K562 (cell line): ENCODE results near the gene ABCB9. TPM values are rescaled to one million over a fixed set of nuclear protein-coding genes. Genes with fewer than 3 reads are reported as not detected.

Experiments used
- ATAC-seq: fragments of 200-7000 bp; cut with Tn5 transposase; 3 replicates; pipeline ENCODE4 v1.9.1; 2020; ENCODE audit warnings: moderate library complexity
- BruUV-seq: library from RNA; stranded (reverse); fragments of 400-500 nt; replicated peaks from 2 replicates; lab custom pipeline; 2021; lab: Mats Ljungman, UMichigan
- CTCF ChIA-PET: fragments of 300-600 bp; formaldehyde crosslinking; extraction: SDS; loops from one replicate; lab custom pipeline; 2021; ENCODE audit warnings: low intra/inter-chr PET ratio; lab: Yijun Ruan, JAX
- POLR2A ChIA-PET: fragments of 300-600, 350-650 bp; sonication (Branson Sonifier 250); formaldehyde crosslinking; extraction: SDS; loops from one replicate; lab custom pipeline; 2021; ENCODE audit warnings: antibody characterized with exemption, inconsistent platforms; lab: Yijun Ruan, JAX
- DNase-seq, 4 experiments: peaks; one replicate each; pipeline versions ENCODE4 v3.0.0 to v3.0.0-alpha.2; 2011 to 2018; ENCODE audit warnings: low spot score in 3 of 4, mixed read lengths in 3 of 4; ENCODE audit errors: extremely low read depth in 1 of 4
- FAIRE-seq: peaks from 2 replicates; lab custom pipeline; 2011; peaks lifted over from hg19 to GRCh38; lab: Jason Lieb, UNC
- H2AFZ ChIP-seq: 2 replicates; pipeline ENCODE4 v1.6.0; 2011; ENCODE audit warnings: low read depth, low read length, control low read depth, inconsistent platforms
- H3K27ac ChIP-seq: fragments of 200-600 bp; 3 replicates; pipeline ENCODE4 v1.8.0; 2011; ENCODE audit warnings: low read depth, mild to moderate bottlenecking, control low read depth, inconsistent platforms, low read length, moderate library complexity, mixed read lengths; ENCODE audit errors: extremely low read depth
- H3K27me3 ChIP-seq, 2 experiments: fragments of 300-600 bp in 1 of 2; 2 replicates in 1 of 2; 3 replicates in 1 of 2; pipeline versions ENCODE4 v1.6.0 to v1.8.0; 2011; ENCODE audit warnings: inconsistent platforms in 2 of 2, low read length in 2 of 2, mild to moderate bottlenecking in 1 of 2, mixed read lengths in 1 of 2, moderate library complexity in 1 of 2; ENCODE audit not compliant: control insufficient read depth in 2 of 2, insufficient read depth in 2 of 2
- H3K36me3 ChIP-seq: fragments of 300-600 bp; 3 replicates; pipeline ENCODE4 v1.8.0; 2011; ENCODE audit warnings: mild to moderate bottlenecking, low read length, inconsistent platforms; ENCODE audit not compliant: control insufficient read depth, insufficient read depth
- H3K4me1 ChIP-seq, 2 experiments: fragments of 200-600 bp in 1 of 2; replicated peaks in 1 of 2; 2 replicates in 1 of 2; 3 replicates in 1 of 2; pipeline versions ENCODE4 v1.5.1 to v1.8.0; 2011; ENCODE audit warnings: inconsistent platforms in 2 of 2, low read length in 2 of 2, mild to moderate bottlenecking in 1 of 2, mixed read lengths in 1 of 2, moderate library complexity in 1 of 2; ENCODE audit not compliant: control insufficient read depth in 2 of 2, insufficient read depth in 2 of 2
- H3K4me2 ChIP-seq: 2 replicates; pipeline ENCODE4 v1.6.1; 2011; ENCODE audit warnings: low read length, control low read depth, inconsistent platforms, mixed read lengths; ENCODE audit not compliant: insufficient read depth
- H3K4me3 ChIP-seq: fragments of 200-600 bp; sonication (generic), shearing (Covaris generic); 2 replicates; pipeline ENCODE4 v1.5.1; 2016; ENCODE audit warnings: control low read depth, inconsistent platforms
- H3K79me2 ChIP-seq: fragments of 200-600 bp; 3 replicates; pipeline ENCODE4 v1.8.0; 2011; ENCODE audit warnings: low read length, inconsistent platforms; ENCODE audit not compliant: control insufficient read depth, insufficient read depth
- H3K9ac ChIP-seq, 2 experiments: 2 replicates each; pipeline versions ENCODE4 v1.6.0 to v1.6.1; 2011; ENCODE audit warnings: low read depth in 2 of 2, low read length in 2 of 2, control low read depth in 1 of 2, inconsistent platforms in 1 of 2, mild to moderate bottlenecking in 1 of 2, mixed read lengths in 1 of 2; ENCODE audit not compliant: insufficient read depth in 1 of 2
- H3K9me1 ChIP-seq: one replicate; pipeline ENCODE4 v1.6.0; 2011; ENCODE audit warnings: inconsistent platforms, mild to moderate bottlenecking, low read length, moderate library complexity; ENCODE audit not compliant: control insufficient read depth, insufficient read depth
- H3K9me3 ChIP-seq: replicated peaks from 2 replicates; pipeline ENCODE4 v1.5.1; 2011; ENCODE audit warnings: low read depth, low read length, inconsistent platforms; ENCODE audit not compliant: control insufficient read depth, insufficient read depth
- H4K20me1 ChIP-seq: replicated peaks from 2 replicates; pipeline ENCODE4 v1.6.1; 2011; ENCODE audit warnings: low read length, inconsistent platforms, mixed read lengths; ENCODE audit not compliant: control insufficient read depth, insufficient read depth
- DIDO1 ChIP-seq: fragments of 450-650 bp; IDR thresholded peaks from 2 replicates; pipeline ENCODE4 v1.6.1; 2016; ENCODE audit warnings: low read depth, missing biosample characterization, missing genetic modification characterization
- GABPA ChIP-seq: fragments of 200-800 bp; sonication (Bioruptor generic); conservative IDR thresholded peaks from 2 replicates; pipeline ENCODE4 v1.6.1; 2016; ENCODE audit warnings: low read depth, missing genetic modification characterization, missing compliant biosample characterization
- MAFF ChIP-seq: IDR thresholded peaks from 2 replicates; pipeline ENCODE4 v1.6.1; 2012; ENCODE audit warnings: low read length, improper control_type of control experiment
- MCM3 ChIP-seq: fragments of 450-650 bp; IDR thresholded peaks from 2 replicates; pipeline ENCODE4 v1.6.1; 2016
- MCM7 ChIP-seq, 2 experiments: fragments of 450-650 bp; IDR thresholded peaks; 2 replicates each; pipeline ENCODE4 v1.6.1; 2016 to 2018
- MTA2 ChIP-seq: fragments of 450-650 bp; IDR thresholded peaks from 2 replicates; pipeline ENCODE4 v1.6.1; 2016; ENCODE audit warnings: low read depth
- NR2C2 ChIP-seq, 2 experiments: fragments of 200-800 bp in 1 of 2; sonication (Bioruptor generic) in 1 of 2; sonication (generic) in 1 of 2; formaldehyde crosslinking in 1 of 2; IDR thresholded peaks; 2 replicates each; pipeline versions ENCODE4 v1.6.1 to v1.8.0; 2016 to 2022; ENCODE audit warnings: mild to moderate bottlenecking in 1 of 2, missing compliant biosample characterization in 1 of 2, missing genetic modification characterization in 1 of 2, missing genetic modification reagents in 1 of 2
- PHB ChIP-seq: fragments of 250-450 bp; sonication (Bioruptor Pico); IDR thresholded peaks from 2 replicates; pipeline ENCODE4 v1.5.0; 2021
- PHB2 ChIP-seq: fragments of 450-650 bp; IDR thresholded peaks from 2 replicates; pipeline ENCODE4 v1.6.1; 2017; ENCODE audit warnings: low read depth
- SIN3A ChIP-seq, 2 experiments: fragments of 150-350 bp in 1 of 2; IDR thresholded peaks; 2 replicates each; pipeline ENCODE4 v1.6.1; 2011 to 2016; ENCODE audit warnings: borderline replicate concordance in 2 of 2, low read depth in 2 of 2, low read length in 2 of 2, mild to moderate bottlenecking in 2 of 2, moderate library complexity in 2 of 2; ENCODE audit not compliant: control insufficient read depth in 1 of 2
- TAF7 ChIP-seq: fragments of 450-650 bp; IDR thresholded peaks from 2 replicates; pipeline ENCODE4 v1.6.1; 2016; ENCODE audit warnings: missing genetic modification characterization, missing compliant biosample characterization
- TEAD4 ChIP-seq, 2 experiments: sonication (generic) in 1 of 2; formaldehyde crosslinking in 1 of 2; IDR thresholded peaks; 2 replicates each; pipeline versions ENCODE4 v1.6.1 to v1.8.0; 2012 to 2022; ENCODE audit warnings: borderline replicate concordance in 1 of 2, inconsistent platforms in 1 of 2, low read length in 1 of 2, mild to moderate bottlenecking in 1 of 2, missing genetic modification reagents in 1 of 2
- ZNF561 ChIP-seq: fragments of 450-650 bp; formaldehyde crosslinking; conservative IDR thresholded peaks from 2 replicates; pipeline ENCODE4 v1.4.0; 2020; ENCODE audit warnings: mild to moderate bottlenecking, moderate library complexity
- WGBS: fragments of 100-300 bp; shearing (Covaris generic); methylation state at CpG from one replicate; pipeline ENCODE4 v1.1.6; 2016; ENCODE audit warnings: low coverage, mixed read lengths; ENCODE audit not compliant: insufficient coverage; ENCODE audit errors: missing lambda C conversion rate; 5-methylcytosine and 5-hydroxymethylcytosine counted together
- in situ Hi-C: fragments of 300-500 bp; cut with MboI; formaldehyde crosslinking; loops from 4 replicates; pipeline ENCODE4 v1.15.0; 2018; ENCODE audit warnings: inconsistent platforms, mixed read lengths
- intact Hi-C: fragments of 100-400 bp; cut with micrococcal nuclease; formaldehyde crosslinking; loops from 2 replicates; pipeline ENCODE4 v1.14.2; 2022
- polyA plus RNA-seq, 8 experiments: library from polyadenylated mRNA; depleted of rRNA in 4 of 8; stranded (reverse) in 5 of 8; unstranded in 3 of 8; fragments of >200 nt; fragmentation: Nextera tagmentation in 2 of 8; fragmentation: Illumina TruSeq in 1 of 8; extraction: Ambion mirVana in 2 of 8; extraction: Trizol in 1 of 8; gene quantifications; 2 replicates each; pipeline versions ENCODE4 v1.2.1 to v1.2.3, GENCODE V29; 2011 to 2014; ENCODE audit warnings: inconsistent platforms in 1 of 8, missing spikeins in 1 of 8
- total RNA-seq, 7 experiments: library from RNA; depleted of rRNA in 6 of 7; stranded (reverse); fragments of >200 nt in 6 of 7; fragmentation: Illumina TruSeq in 2 of 7; extraction: Trizol in 2 of 7; gene quantifications; 2 replicates each; pipeline versions ENCODE4 v1.2.1 to v1.2.3, GENCODE V29; 2011 to 2021; ENCODE audit warnings: low replicate concordance in 1 of 7
- TF ChIP-seq, protein P1 (sequence below): fragments of 450-650 bp; formaldehyde crosslinking; IDR thresholded peaks from 2 replicates; pipeline ENCODE4 v1.4.0; 2022; ENCODE audit warnings: missing genetic modification characterization

Gene ABCB9
- total and polyA plus RNA-seq, 9 of the 15 experiments (the other 6 are each of a cell fraction or from before 2014, with no cell fraction given), result 0.20 to 12.6 (median 6.2) TPM

DNA sequence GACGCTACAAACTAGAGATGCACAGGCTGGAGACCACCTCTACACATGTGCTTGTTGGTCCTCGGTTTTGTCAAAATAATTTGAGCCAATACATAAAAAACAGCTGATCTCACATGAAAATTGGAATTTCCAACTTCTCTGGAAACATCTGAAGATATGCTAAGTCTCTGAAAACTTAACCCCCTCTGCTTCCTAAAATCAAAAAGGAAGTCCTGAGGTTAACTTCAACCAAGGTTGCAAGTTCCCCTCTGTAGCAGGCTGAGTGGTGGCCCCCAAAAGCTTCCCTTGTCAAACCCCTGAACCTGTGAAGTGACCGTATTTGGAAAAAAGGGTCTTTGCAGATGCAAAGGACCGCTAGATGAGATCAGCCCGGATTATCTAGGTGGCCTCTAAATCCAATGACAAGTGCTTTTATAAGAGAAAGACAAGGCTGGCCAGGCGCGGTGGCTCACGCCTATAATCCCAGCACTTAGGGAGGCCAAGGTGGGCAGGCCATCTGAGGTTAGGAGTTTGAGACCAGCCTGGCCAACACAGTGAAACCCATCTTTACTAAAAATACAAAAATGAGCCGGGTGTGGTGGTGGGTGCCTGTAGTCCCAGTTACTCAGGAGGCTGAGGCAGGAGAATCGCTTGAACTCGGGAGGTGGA lies 38.4 kb downstream of the ABCB9 start:
- Histone ChIP-seq H3K9ac (no peak overlapping the region; a peak in 1 of 4 replicates), H3K4me3 (no peak overlapping the region), H3K9me1 (no peaks in the 10 kb centered on the region), H3K36me3 (no peaks in the 10 kb centered on the region; the same call in 2 of the 3 replicates), H3K27me3 (no peaks in the 10 kb centered on the region), H3K4me2 (no peak overlapping the region), H4K20me1 (no peaks in the 10 kb centered on the region), H3K79me2 (no peaks in the 10 kb centered on the region), H3K4me1 (peaks cover 0 to 9% of the 10 kb centered on the region in 2 experiments; a peak in 1 of 5 replicates), H2AFZ (no peak overlapping the region), H3K27ac (no peak overlapping the region), H3K9me3 (no peaks in the 10 kb centered on the region)
- FAIRE-seq (no peak), ATAC-seq (no peak), DNase-seq (no peak)
- BruUV-seq, result no TSS peak
- CTCF ChIA-PET, result no interaction called here
- in situ Hi-C loops (no loop called here), intact Hi-C loops (no loop called here)
- 57% methylated on average over 11 of the region's 11 CpGs for WGBS
- no peak for TF ChIP-seq ZNF561
- POLR2A ChIA-PET, result no interaction called here

DNA sequence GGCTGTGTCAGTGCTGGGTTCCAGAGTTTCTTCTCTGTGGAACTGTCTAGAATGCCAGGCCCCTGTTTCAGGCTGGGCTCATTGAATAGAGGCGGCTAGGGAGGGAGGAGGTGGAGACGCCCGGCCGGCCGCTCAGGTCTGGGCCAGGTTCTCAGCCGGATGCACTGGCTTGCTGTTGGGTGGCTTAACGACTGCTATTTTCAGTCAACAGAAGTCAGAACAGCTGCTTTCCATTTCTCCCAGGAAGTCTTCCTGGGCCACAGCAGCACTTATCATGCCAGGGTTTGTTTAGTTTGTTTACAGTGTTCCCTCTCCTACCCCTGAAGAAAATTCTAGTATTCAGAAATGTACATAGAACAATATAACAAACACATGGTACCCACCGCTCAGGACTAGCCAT lies 44.3 kb downstream of the ABCB9 start:
- H3K27me3 ChIP-seq, result no peaks in the 10 kb centered on the region
- H3K9me1 ChIP-seq, result no peaks in the 10 kb centered on the region
- H4K20me1 ChIP-seq, result no peaks in the 10 kb centered on the region
- in situ Hi-C loops, result no loop called here
- H2AFZ ChIP-seq, result no peak overlapping the region
- H3K36me3 ChIP-seq, result no peaks in the 10 kb centered on the region
- H3K9me3 ChIP-seq, result no peaks in the 10 kb centered on the region
- DNase-seq, result no peak
- TF ChIP-seq PHB (no peak), TAF7 (no peak), MCM7 (IDR thresholded peaks at IDR 0.05) (no peak), DIDO1 (tag) (no peak), TEAD4 (IDR thresholded peaks at IDR 0.05; ENCODE audit: low read length) (no peak), TEAD4 (CRISPR knock-in tag; IDR thresholded peaks at IDR 0.05; ENCODE audit: borderline replicate concordance) (no peak), SIN3A (IDR thresholded peaks at IDR 0.05; ENCODE audit: borderline replicate concordance in 2 of 2, control insufficient read depth in 1 of 2, low read depth in 2 of 2, low read length in 2 of 2) (no peak), NR2C2 (CRISPR knock-in tag; IDR thresholded peaks at IDR 0.05) (no peak), NR2C2 (tag; IDR thresholded peaks at IDR 0.05) (no peak), MCM3 (no peak), MTA2 (no peak), GABPA (tag) (no peak), MAFF (no peak), PHB2 (no peak)
- TF ChIP-seq, protein P1, sequence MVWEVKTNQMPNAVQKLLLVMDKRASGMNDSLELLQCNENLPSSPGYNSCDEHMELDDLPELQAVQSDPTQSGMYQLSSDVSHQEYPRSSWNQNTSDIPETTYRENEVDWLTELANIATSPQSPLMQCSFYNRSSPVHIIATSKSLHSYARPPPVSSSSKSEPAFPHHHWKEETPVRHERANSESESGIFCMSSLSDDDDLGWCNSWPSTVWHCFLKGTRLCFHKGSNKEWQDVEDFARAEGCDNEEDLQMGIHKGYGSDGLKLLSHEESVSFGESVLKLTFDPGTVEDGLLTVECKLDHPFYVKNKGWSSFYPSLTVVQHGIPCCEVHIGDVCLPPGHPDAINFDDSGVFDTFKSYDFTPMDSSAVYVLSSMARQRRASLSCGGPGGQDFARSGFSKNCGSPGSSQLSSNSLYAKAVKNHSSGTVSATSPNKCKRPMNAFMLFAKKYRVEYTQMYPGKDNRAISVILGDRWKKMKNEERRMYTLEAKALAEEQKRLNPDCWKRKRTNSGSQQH (CRISPR knock-in tag), result no peak
- no peak overlapping the region for H3K27ac ChIP-seq
- no peak for FAIRE-seq
- no peaks in the 10 kb centered on the region for H3K79me2 ChIP-seq
- no TSS peak for BruUV-seq
- POLR2A ChIA-PET, result interaction anchor here (0.8 to 1.5 kb wide), 2 partner anchors 14 to 31 kb away, joined by 3 to 4 read pairs; no protein-coding TSS in a partner anchor
- CTCF ChIA-PET, result no interaction called here
- H3K4me1 ChIP-seq, result peaks cover 0 to 18% of the 10 kb centered on the region in 2 experiments; a peak in 3 of 5 replicates
- peak overlapping the region in 1 of 2 experiments; percentile 73; a peak in 1 of 4 replicates for H3K9ac ChIP-seq
- no peak for ATAC-seq
- intact Hi-C loops, result no loop called here
- no peak overlapping the region for H3K4me3 ChIP-seq
- H3K4me2 ChIP-seq, result no peak overlapping the region
- WGBS, result 48% methylated on average over 8 of the region's 8 CpGs
